K562 (cell line): ENCODE data around the gene GPR68. TPM values are rescaled to one million over a fixed set of nuclear protein-coding genes. Genes with fewer than 3 reads are reported as not detected.
A peak's percentile ranks its signal among the peaks of the same experiment; 100 is the strongest.

Source experiments
- ATF1 ChIP-seq, 2 experiments: fragments of 450-650 bp in 1 of 2; IDR thresholded peaks; 2 replicates each; pipeline ENCODE4 v1.6.1; 2016; ENCODE audit warnings: missing compliant biosample characterization in 1 of 2, missing genetic modification characterization in 1 of 2
- CREB3L1 ChIP-seq: fragments of 450-650 bp; IDR thresholded peaks from 2 replicates; pipeline ENCODE4 v1.6.1; 2014; ENCODE audit warnings: low read depth, mild to moderate bottlenecking, moderate library complexity, borderline replicate concordance
- HNRNPLL ChIP-seq: fragments of 200-400 bp; formaldehyde crosslinking; IDR thresholded peaks from 2 replicates; pipeline ENCODE4 v1.6.1; 2017; ENCODE audit warnings: low read length, low read depth, mild to moderate bottlenecking; ENCODE audit not compliant: poor library complexity, severe bottlenecking
- HOXB6 ChIP-seq: fragments of 250-450 bp; sonication (Bioruptor Pico); IDR thresholded peaks from 2 replicates; pipeline ENCODE4 v1.5.1; 2022; ENCODE audit warnings: mild to moderate bottlenecking, borderline replicate concordance
- KLF13 ChIP-seq: fragments of 450-650 bp; IDR thresholded peaks from 2 replicates; pipeline ENCODE4 v1.6.1; 2016; ENCODE audit warnings: missing genetic modification characterization, low read depth, mild to moderate bottlenecking, missing compliant biosample characterization, moderate library complexity, borderline replicate concordance
- L3MBTL2 ChIP-seq: fragments of 450-650 bp; IDR thresholded peaks from 2 replicates; pipeline ENCODE4 v1.6.1; 2016; ENCODE audit warnings: mild to moderate bottlenecking, moderate library complexity
- NELFE ChIP-seq: IDR thresholded peaks from 2 replicates; pipeline ENCODE4 v1.6.1; 2011; ENCODE audit warnings: mild to moderate bottlenecking; ENCODE audit not compliant: insufficient read depth, insufficient read length
- PHF20 ChIP-seq: fragments of 450-650 bp; IDR thresholded peaks from 2 replicates; pipeline ENCODE4 v1.6.1; 2018; ENCODE audit not compliant: partially characterized antibody
- PHF21A ChIP-seq: fragments of 450-650 bp; IDR thresholded peaks from 2 replicates; pipeline ENCODE4 v1.6.1; 2017; ENCODE audit warnings: low read depth, borderline replicate concordance
- POLR2A ChIP-seq: fragments of 450-650 bp; conservative IDR thresholded peaks from 2 replicates; pipeline ENCODE4 v1.6.1; 2016
- RBFOX2 ChIP-seq: fragments of 200-400 bp; formaldehyde crosslinking; IDR thresholded peaks from 2 replicates; pipeline ENCODE4 v1.6.1; 2017; ENCODE audit warnings: low read depth, mild to moderate bottlenecking, low read length, moderate library complexity
- RBM14 ChIP-seq: fragments of 200-400 bp; formaldehyde crosslinking; IDR thresholded peaks from 2 replicates; pipeline ENCODE4 v1.6.1; 2018; ENCODE audit warnings: low read depth, mild to moderate bottlenecking, low read length, moderate library complexity, borderline replicate concordance; ENCODE audit not compliant: insufficient read depth
- REST ChIP-seq, 2 experiments: fragments of 450-650 bp; formaldehyde crosslinking in 1 of 2; IDR thresholded peaks; 2 replicates each; pipeline versions ENCODE4 v1.4.0 to v1.6.1; 2014 to 2020; ENCODE audit warnings: mild to moderate bottlenecking in 2 of 2, borderline replicate concordance in 1 of 2, low read depth in 1 of 2
- ZBTB1 ChIP-seq: sonication (generic); formaldehyde crosslinking; IDR thresholded peaks from 2 replicates; pipeline ENCODE4 v1.8.1; 2023; ENCODE audit warnings: missing genetic modification reagents, low read depth, mild to moderate bottlenecking, borderline replicate concordance
- ZBTB26 ChIP-seq: fragments of 450-650 bp; formaldehyde crosslinking; IDR thresholded peaks from 2 replicates; pipeline ENCODE4 v1.4.0; 2022; ENCODE audit warnings: missing genetic modification characterization
- ZNF134 ChIP-seq: fragments of 250-450 bp; sonication (Bioruptor Pico); conservative IDR thresholded peaks from 2 replicates; pipeline ENCODE4 v1.4.0; 2020
- polyA plus RNA-seq, 8 experiments: library from polyadenylated mRNA; depleted of rRNA in 4 of 8; stranded (reverse) in 5 of 8; unstranded in 3 of 8; fragments of >200 nt; fragmentation: Nextera tagmentation in 2 of 8; fragmentation: Illumina TruSeq in 1 of 8; extraction: Ambion mirVana in 2 of 8; extraction: Trizol in 1 of 8; gene quantifications; 2 replicates each; pipeline versions ENCODE4 v1.2.1 to v1.2.3, GENCODE V29; 2011 to 2014; ENCODE audit warnings: inconsistent platforms in 1 of 8, missing spikeins in 1 of 8
- total RNA-seq, 7 experiments: library from RNA; depleted of rRNA in 6 of 7; stranded (reverse); fragments of >200 nt in 6 of 7; fragmentation: Illumina TruSeq in 2 of 7; extraction: Trizol in 2 of 7; gene quantifications; 2 replicates each; pipeline versions ENCODE4 v1.2.1 to v1.2.3, GENCODE V29; 2011 to 2021; ENCODE audit warnings: low replicate concordance in 1 of 7

The GPR68 gene
- total and polyA plus RNA-seq, 9 of the 15 experiments (the other 6 are each of a cell fraction or from before 2014, with no cell fraction given), result 0.41 to 9.4 (median 3.7) TPM

- TF ChIP-seq CREB3L1, result no peak; the same call in 1 of the 2 replicates
- peak; percentile 14 for TF ChIP-seq PHF20
- peak; percentile 52; the same call in 1 of the 2 replicates for TF ChIP-seq RBFOX2
- TF ChIP-seq ZBTB1 (CRISPR knock-in tag), result no peak; the same call in 1 of the 2 replicates
- peak; percentile 38; the same call in 1 of the 2 replicates for TF ChIP-seq POLR2A
- TF ChIP-seq ZNF134 (CRISPR knock-in tag), result no peak
- peak; percentile 20; the same call in 1 of the 2 replicates for TF ChIP-seq REST (IDR thresholded peaks at IDR 0.05; ENCODE audit: borderline replicate concordance)
- TF ChIP-seq REST (CRISPR knock-in tag; IDR thresholded peaks at IDR 0.05; ENCODE audit: low read depth), result no peak
- no peak for TF ChIP-seq KLF13 (tag)
- TF ChIP-seq ATF1 (CRISPR knock-in tag; IDR thresholded peaks at IDR 0.05), result no peak
- TF ChIP-seq ATF1 (tag; IDR thresholded peaks at IDR 0.05), result no peak; the same call in 1 of the 2 replicates
- peak; percentile 47; the same call in 1 of the 2 replicates for TF ChIP-seq L3MBTL2
- no peak for TF ChIP-seq HNRNPLL
- no peak for TF ChIP-seq HOXB6 (CRISPR knock-in tag)
- TF ChIP-seq RBM14, result no peak
- TF ChIP-seq NELFE, result no peak
- TF ChIP-seq PHF21A, result no peak
- no peak for TF ChIP-seq ZBTB26 (CRISPR knock-in tag)
These were observed 42.1 kb downstream of the GPR68 start (continued) for GRCh38 chr14:91202234-91202974.
